ENCODE data around the gene THAP8.

DNA sequence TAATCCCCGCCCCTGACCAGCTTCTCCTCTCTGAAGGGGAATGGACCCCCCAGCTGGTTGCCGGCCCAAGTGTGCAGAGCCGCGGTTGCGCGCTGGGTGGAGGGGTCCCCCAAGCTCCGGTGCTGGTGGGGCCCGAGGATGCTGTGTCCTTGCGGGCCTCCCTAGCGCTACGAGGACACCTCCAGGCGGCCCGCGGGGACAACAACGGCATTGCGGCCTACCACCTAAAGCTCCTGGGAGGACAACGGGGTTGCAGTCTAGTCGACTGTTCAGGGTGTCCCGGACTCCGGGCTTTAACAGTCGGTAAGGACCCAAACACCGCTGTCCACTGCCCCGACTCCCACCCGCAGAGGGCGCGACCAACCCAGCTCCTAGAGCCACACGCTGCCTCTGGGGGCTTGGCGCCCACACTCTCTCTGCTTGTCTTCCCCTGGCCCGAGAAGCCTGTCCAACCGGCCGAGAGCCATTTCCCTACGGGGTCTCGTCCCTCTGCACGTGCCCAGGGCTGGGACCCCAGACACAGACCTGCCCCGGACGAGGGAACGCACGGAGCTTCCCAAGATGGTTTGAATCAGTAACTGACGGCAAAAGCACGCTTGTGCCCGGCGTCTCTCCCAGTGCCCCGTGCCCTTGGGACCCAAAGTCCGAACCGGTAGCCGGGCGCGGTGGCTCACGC is 60.0 kb downstream of the THAP8 start:
- TF ChIP-seq CTCF (IDR thresholded peaks at IDR 0.05) (peak in 2 of 3 experiments; percentile 30 to 31), POLR2AphosphoS5 (IDR thresholded peaks at IDR 0.05) (no peak), EP300 (IDR thresholded peaks at IDR 0.05) (no peak), POLR2A (IDR thresholded peaks at IDR 0.05; ENCODE audit: low read depth) (no peak)

Measured in esophagus muscularis mucosa (tissue), 4 donors.